CD8-positive, alpha-beta memory T cell (primary cell): ENCODE results near the gene PI4K2A. TPM values are rescaled to one million over a fixed set of nuclear protein-coding genes. Genes with fewer than 3 reads are reported as not detected.
"Not testable (repeated sequence)": the region's sequence is repeated elsewhere in the genome, so short reads cannot be mapped to it uniquely, and the experiment has no call there.

Experiments used
- CTCF ChIA-PET: fragments of 350-600 bp; sonication (Branson Sonifier 250); formaldehyde crosslinking; loops from one replicate; lab custom pipeline; 2021; ENCODE audit warnings: antibody characterized with exemption; lab: Charles Lee
- POLR2A ChIA-PET: fragments of 350-600 bp; sonication (Branson Sonifier 250); formaldehyde crosslinking; loops from one replicate; lab custom pipeline; 2021; ENCODE audit warnings: antibody characterized with exemption; lab: Charles Lee
- DNase-seq, 5 donors: peaks; one replicate each; pipeline versions ENCODE4 v3.0.0 to v3.0.0-alpha.2; 2020 to 2022; ENCODE audit warnings: mixed read lengths in 1 of 5
- H3K27ac ChIP-seq: one replicate; pipeline ENCODE4 v1.7.0; 2013; ENCODE audit warnings: low read depth, mild to moderate bottlenecking, low read length, moderate library complexity
- H3K27me3 ChIP-seq: 2 replicates; pipeline ENCODE4 v1.7.0; 2013; ENCODE audit warnings: low read length, mild to moderate bottlenecking; ENCODE audit not compliant: insufficient read depth, poor library complexity, severe bottlenecking
- H3K36me3 ChIP-seq: 2 replicates; pipeline ENCODE4 v1.7.0; 2013; ENCODE audit warnings: mild to moderate bottlenecking, low read length, moderate library complexity; ENCODE audit not compliant: insufficient read depth
- H3K4me1 ChIP-seq: 2 replicates; pipeline ENCODE4 v1.7.0; 2013; ENCODE audit warnings: mild to moderate bottlenecking, low read length, moderate library complexity; ENCODE audit not compliant: insufficient read depth
- H3K4me3 ChIP-seq: 2 replicates; pipeline ENCODE4 v1.7.0; 2013; ENCODE audit warnings: mild to moderate bottlenecking, low read length
- H3K9me3 ChIP-seq: 2 replicates; pipeline ENCODE4 v1.7.0; 2013; ENCODE audit warnings: mild to moderate bottlenecking, low read length
- H3K27ac Mint-ChIP-seq, 8 donors: one replicate each; pipeline ENCODE4 v1.8.0; 2020 to 2021; ENCODE audit warnings: mixed read lengths in 8 of 8, mild to moderate bottlenecking in 6 of 8, inconsistent platforms in 3 of 8, moderate library complexity in 3 of 8
- H3K27me3 Mint-ChIP-seq, 2 donors: one replicate each; pipeline ENCODE4 v1.8.0; 2020 to 2021; ENCODE audit warnings: mixed read lengths in 2 of 2, mild to moderate bottlenecking in 1 of 2, moderate library complexity in 1 of 2
- H3K36me3 Mint-ChIP-seq, 3 donors: one replicate each; pipeline ENCODE4 v1.8.0; 2020 to 2021; ENCODE audit warnings: mixed read lengths in 3 of 3, inconsistent platforms in 1 of 3, mild to moderate bottlenecking in 1 of 3
- H3K4me1 Mint-ChIP-seq, 3 donors: one replicate each; pipeline ENCODE4 v1.8.0; 2020 to 2021; ENCODE audit warnings: mixed read lengths in 3 of 3, inconsistent platforms in 1 of 3, mild to moderate bottlenecking in 1 of 3
- H3K4me3 Mint-ChIP-seq, 7 donors: one replicate each; pipeline ENCODE4 v1.8.0; 2020 to 2021; ENCODE audit warnings: mixed read lengths in 7 of 7, mild to moderate bottlenecking in 6 of 7, moderate library complexity in 4 of 7, inconsistent platforms in 2 of 7
- H3K9me3 Mint-ChIP-seq, 5 donors: one replicate each; pipeline ENCODE4 v1.8.0; 2020 to 2022; ENCODE audit warnings: mixed read lengths in 5 of 5, mild to moderate bottlenecking in 3 of 5, moderate library complexity in 2 of 5, inconsistent platforms in 1 of 5
- polyA plus RNA-seq: library from polyadenylated mRNA; unstranded; fragments of 300-500 nt; fragmentation: Illumina TruSeq; gene quantifications from one replicate; pipeline ENCODE4 v1.2.3, GENCODE V29; 2021
- total RNA-seq, 2 experiments: library from RNA; stranded (reverse); gene quantifications; one replicate each; pipeline ENCODE4 v1.2.3, GENCODE V29; 2021

Gene PI4K2A
- total and polyA plus RNA-seq, 3 experiments from 2014 or later: 11.4 to 15.9 (median 15.6) TPM

- no peaks in the 10 kb centered on the region for H3K9me3 ChIP-seq
- H3K27me3 ChIP-seq: no peaks in the 10 kb centered on the region
- H3K4me1 ChIP-seq: peaks cover 13% of the 10 kb centered on the region
- H3K4me1 Mint-ChIP-seq: peaks cover 22 to 31% (median 24%) of the 10 kb centered on the region in 3 donors
- POLR2A ChIA-PET: interaction anchor here (1.0 to 1.7 kb wide), 2 partner anchors 9 to 38 kb away, joined by 5 to 8 read pairs; partner anchors contain the start of genes AVPI1 and PI4K2A
- H3K27ac Mint-ChIP-seq: peak overlapping the region; percentile 70 to 92 (median 87)
- CTCF ChIA-PET: interaction anchor here (0.8 to 1.4 kb wide), 4 partner anchors 24 to 204 kb away, joined by 3 to 5 read pairs (median 3); partner anchors contain the start of gene AVPI1
- H3K9me3 Mint-ChIP-seq: no peaks in the 10 kb centered on the region
- peak overlapping the region; percentile 5 to 82 (median 66) for H3K4me3 Mint-ChIP-seq
- peaks cover 17% of the 10 kb centered on the region for H3K36me3 ChIP-seq
- H3K27me3 Mint-ChIP-seq: no peaks in the 10 kb centered on the region
- peak overlapping the region; percentile 20 for H3K4me3 ChIP-seq
- peak; percentile 4 to 59 (median 21) for DNase-seq
- H3K36me3 Mint-ChIP-seq: peaks cover 6 to 55% (median 17%) of the 10 kb centered on the region in 3 donors
- H3K27ac ChIP-seq: peak overlapping the region; percentile 60
Observed at GRCh38 chr10:97648562-97649404, 8.3 kb downstream of the PI4K2A start.

GRCh38 chr10:97649405-97649750 lies 8.9 kb downstream of the PI4K2A start:
- not testable (repeated sequence) for H3K9me3 Mint-ChIP-seq, H3K9me3 ChIP-seq, DNase-seq, H3K27me3 ChIP-seq, H3K27me3 Mint-ChIP-seq
- Histone ChIP-seq H3K4me1 (peaks cover 13% of the 10 kb centered on the region), H3K27ac (peak overlapping the region; percentile 60), H3K4me3 (peak overlapping the region; percentile 20), H3K36me3 (peaks cover 17% of the 10 kb centered on the region)
- Mint-ChIP-seq H3K27ac (peak overlapping the region; percentile 70 to 92 (median 87)), H3K4me3 (peak overlapping the region; percentile 5 to 82 (median 66)), H3K4me1 (peaks cover 22 to 31% (median 24%) of the 10 kb centered on the region in 3 donors), H3K36me3 (peaks cover 10 to 59% (median 17%) of the 10 kb centered on the region in 3 donors)
- POLR2A ChIA-PET: interaction anchor here (1.0 to 1.7 kb wide), 2 partner anchors 9 to 38 kb away, joined by 5 to 8 read pairs; partner anchors contain the start of genes AVPI1 and PI4K2A
- CTCF ChIA-PET: interaction anchor here (1.1 to 1.4 kb wide), 2 partner anchors 52 to 205 kb away, joined by 3 read pairs; no protein-coding TSS in a partner anchor

- Mint-ChIP-seq H3K27me3 (no peaks in the 10 kb centered on the region), H3K36me3 (peaks cover 10 to 54% (median 16%) of the 10 kb centered on the region in 3 donors), H3K27ac (no peak overlapping the region), H3K9me3 (no peaks in the 10 kb centered on the region), H3K4me3 (peak overlapping the region in 1 of 7 donors; percentile 0), H3K4me1 (peaks cover 20 to 30% (median 22%) of the 10 kb centered on the region in 3 donors)
- Histone ChIP-seq H3K36me3 (peaks cover 17% of the 10 kb centered on the region), H3K27ac (no peak overlapping the region), H3K27me3 (no peaks in the 10 kb centered on the region), H3K9me3 (no peaks in the 10 kb centered on the region), H3K4me3 (no peak overlapping the region), H3K4me1 (peaks cover 13% of the 10 kb centered on the region)
- ChIA-PET POLR2A (no interaction called here), CTCF (no interaction called here)
- no peak for DNase-seq
Observed at GRCh38 chr10:97650726-97651125, 10.3 kb downstream of the PI4K2A start.

- H3K4me1 ChIP-seq: peaks cover 13% of the 10 kb centered on the region
- H3K27me3 ChIP-seq: no peaks in the 10 kb centered on the region
- peaks cover 27% of the 10 kb centered on the region for H3K36me3 ChIP-seq
- no peak for DNase-seq
- CTCF ChIA-PET: no interaction called here
- Mint-ChIP-seq H3K9me3 (no peaks in the 10 kb centered on the region), H3K36me3 (peaks cover 16 to 60% (median 20%) of the 10 kb centered on the region in 3 donors), H3K27me3 (no peaks in the 10 kb centered on the region), H3K27ac (peak overlapping the region in 2 of 8 donors; percentile 27 to 39), H3K4me3 (no peak overlapping the region), H3K4me1 (peaks cover 18 to 28% (median 19%) of the 10 kb centered on the region in 3 donors)
- POLR2A ChIA-PET: no interaction called here
- no peak overlapping the region for H3K27ac ChIP-seq
- H3K9me3 ChIP-seq: no peaks in the 10 kb centered on the region
- no peak overlapping the region for H3K4me3 ChIP-seq
Observed at GRCh38 chr10:97651773-97652172, 11.3 kb downstream of the PI4K2A start.

GRCh38 chr10:97656777-97657176 lies 16.3 kb downstream of the PI4K2A start:
- Mint-ChIP-seq H3K4me1 (no peaks in the 10 kb centered on the region), H3K36me3 (peaks cover 16 to 70% (median 22%) of the 10 kb centered on the region in 3 donors), H3K27me3 (no peaks in the 10 kb centered on the region), H3K4me3 (no peak overlapping the region), H3K27ac (no peak overlapping the region), H3K9me3 (no peaks in the 10 kb centered on the region)
- Histone ChIP-seq H3K27me3 (no peaks in the 10 kb centered on the region), H3K9me3 (no peaks in the 10 kb centered on the region), H3K36me3 (peaks cover 20% of the 10 kb centered on the region), H3K4me3 (no peak overlapping the region), H3K4me1 (no peaks in the 10 kb centered on the region), H3K27ac (no peak overlapping the region)
- POLR2A ChIA-PET: no interaction called here
- CTCF ChIA-PET: no interaction called here
- no peak for DNase-seq

GRCh38 chr10:97659589-97659988 lies 19.1 kb downstream of the PI4K2A start:
- H3K27ac ChIP-seq: no peak overlapping the region
- ChIA-PET POLR2A (no interaction called here), CTCF (interaction anchor here (0.7 kb wide), 1 partner anchor 160 kb away, joined by 3 read pairs; no protein-coding TSS in a partner anchor)
- H3K9me3 ChIP-seq: no peaks in the 10 kb centered on the region
- Mint-ChIP-seq H3K27me3 (no peaks in the 10 kb centered on the region), H3K27ac (peak overlapping the region in 1 of 8 donors; percentile 19), H3K4me3 (no peak overlapping the region), H3K4me1 (no peaks in the 10 kb centered on the region), H3K36me3 (peaks cover 6 to 70% (median 29%) of the 10 kb centered on the region in 3 donors), H3K9me3 (no peaks in the 10 kb centered on the region)
- H3K27me3 ChIP-seq: no peaks in the 10 kb centered on the region
- no peak overlapping the region for H3K4me3 ChIP-seq
- DNase-seq: no peak
- no peaks in the 10 kb centered on the region for H3K4me1 ChIP-seq
- peaks cover 13% of the 10 kb centered on the region for H3K36me3 ChIP-seq

- H3K36me3 Mint-ChIP-seq: peaks cover 10 to 70% (median 29%) of the 10 kb centered on the region in 3 donors
- Histone ChIP-seq H3K4me3 (no peak overlapping the region), H3K36me3 (peaks cover 12% of the 10 kb centered on the region), H3K9me3 (no peaks in the 10 kb centered on the region), H3K27ac (peak overlapping the region; percentile 13), H3K4me1 (no peaks in the 10 kb centered on the region), H3K27me3 (no peaks in the 10 kb centered on the region)
- POLR2A ChIA-PET: no interaction called here
- no peaks in the 10 kb centered on the region for H3K27me3 Mint-ChIP-seq
- DNase-seq: no peak
- H3K4me3 Mint-ChIP-seq: no peak overlapping the region
- no peaks in the 10 kb centered on the region for H3K9me3 Mint-ChIP-seq
- H3K27ac Mint-ChIP-seq: no peak overlapping the region
- H3K4me1 Mint-ChIP-seq: peaks cover 0 to 12% (median 4%) of the 10 kb centered on the region in 3 donors
- CTCF ChIA-PET: no interaction called here
Observed at GRCh38 chr10:97664282-97664850, 23.9 kb downstream of the PI4K2A start.
